Ectodermal cell (in vitro differentiated cells): Measurements from ENCODE around the gene COL21A1.

ENCODE experiments used
- H3K27ac ChIP-seq: 2 replicates; pipeline ENCODE4 v1.7.0; 2013; ENCODE audit warnings: mild to moderate bottlenecking, low read depth, low read length; ENCODE audit not compliant: insufficient read depth, poor library complexity, severe bottlenecking
- H3K27me3 ChIP-seq: 2 replicates; pipeline ENCODE4 v1.7.0; 2013; ENCODE audit warnings: mild to moderate bottlenecking, low read length; ENCODE audit not compliant: insufficient read depth, control insufficient read depth, poor library complexity, severe bottlenecking
- H3K36me3 ChIP-seq: one replicate; pipeline ENCODE4 v1.7.0; 2013; ENCODE audit warnings: low read length; ENCODE audit not compliant: control insufficient read depth, insufficient read depth
- H3K4me1 ChIP-seq: one replicate; pipeline ENCODE4 v1.7.0; 2013; ENCODE audit warnings: low read length; ENCODE audit not compliant: control insufficient read depth, insufficient read depth
- H3K4me3 ChIP-seq: 2 replicates; pipeline ENCODE4 v1.7.0; 2013; ENCODE audit warnings: low read depth, low read length, control low read depth; ENCODE audit not compliant: insufficient read depth
- H3K9me3 ChIP-seq: 2 replicates; pipeline ENCODE4 v1.7.0; 2013; ENCODE audit warnings: mild to moderate bottlenecking, low read length, moderate library complexity; ENCODE audit not compliant: control insufficient read depth
- WGBS, 2 experiments: methylation state at CpG; one replicate each; pipeline ENCODE4 v1.1.7; 2013; ENCODE audit warnings: missing lambda C conversion rate in 2 of 2; 5-methylcytosine and 5-hydroxymethylcytosine counted together

The COL21A1 gene

GRCh38 chr6:56144538-56145324 lies 102.6 kb downstream of the COL21A1 start:
- H3K27me3 ChIP-seq: no peaks in the 10 kb centered on the region
- no peaks in the 10 kb centered on the region for H3K9me3 ChIP-seq
- no peak overlapping the region for H3K27ac ChIP-seq
- no peaks in the 10 kb centered on the region for H3K36me3 ChIP-seq
- 91 to 96% methylated on average over 2 to 4 of the region's 4 CpGs for WGBS, 2 experiments
- no peak overlapping the region for H3K4me3 ChIP-seq
- H3K4me1 ChIP-seq: no peaks in the 10 kb centered on the region

- Histone ChIP-seq H3K4me3 (no peak overlapping the region), H3K9me3 (no peaks in the 10 kb centered on the region)
- 92 to 98% methylated on average over 1 to 2 of the region's 2 CpGs for WGBS, 2 experiments
These were observed 103.6 kb downstream of the COL21A1 start for GRCh38 chr6:56143796-56144195.

GRCh38 chr6:56140090-56140489 lies 107.3 kb downstream of the COL21A1 start:
- H3K9me3 ChIP-seq: no peaks in the 10 kb centered on the region
- no peak overlapping the region for H3K27ac ChIP-seq
- no peaks in the 10 kb centered on the region for H3K36me3 ChIP-seq
- no peaks in the 10 kb centered on the region for H3K4me1 ChIP-seq
- H3K27me3 ChIP-seq: no peaks in the 10 kb centered on the region
- H3K4me3 ChIP-seq: no peak overlapping the region

More at GRCh38 chr6:56143796-56144195, 103.6 kb downstream of the COL21A1 start:
- H3K27me3 ChIP-seq: no peaks in the 10 kb centered on the region
- H3K36me3 ChIP-seq: no peaks in the 10 kb centered on the region
- H3K4me1 ChIP-seq: no peaks in the 10 kb centered on the region
- no peak overlapping the region for H3K27ac ChIP-seq

- Histone ChIP-seq H3K4me3 (no peak overlapping the region), H3K27ac (no peak overlapping the region), H3K36me3 (no peaks in the 10 kb centered on the region), H3K27me3 (no peaks in the 10 kb centered on the region), H3K4me1 (no peaks in the 10 kb centered on the region), H3K9me3 (no peaks in the 10 kb centered on the region)
These were observed 131.7 kb downstream of the COL21A1 start for GRCh38 chr6:56115715-56116114.

- Histone ChIP-seq H3K4me3 (no peak overlapping the region), H3K36me3 (no peaks in the 10 kb centered on the region), H3K27me3 (no peaks in the 10 kb centered on the region), H3K9me3 (no peaks in the 10 kb centered on the region), H3K27ac (no peak overlapping the region), H3K4me1 (no peaks in the 10 kb centered on the region)
These were observed 138.2 kb downstream of the COL21A1 start for GRCh38 chr6:56109149-56109548.

GRCh38 chr6:56106231-56106630 lies 141.1 kb downstream of the COL21A1 start:
- H3K27me3 ChIP-seq: no peaks in the 10 kb centered on the region
- 86 to 94% methylated on average over 1 of the region's 1 CpG for WGBS, 2 experiments
- no peak overlapping the region for H3K27ac ChIP-seq

GRCh38 chr6:56104591-56104990 lies 142.8 kb downstream of the COL21A1 start:
- Histone ChIP-seq H3K4me1 (no peaks in the 10 kb centered on the region), H3K36me3 (no peaks in the 10 kb centered on the region), H3K27me3 (no peaks in the 10 kb centered on the region), H3K4me3 (no peak overlapping the region), H3K9me3 (no peaks in the 10 kb centered on the region), H3K27ac (no peak overlapping the region)
- WGBS, 2 experiments: 89 to 100% methylated on average over 1 of the region's 2 CpGs

More at GRCh38 chr6:56106231-56106630, 141.1 kb downstream of the COL21A1 start:
- Histone ChIP-seq H3K4me1 (no peaks in the 10 kb centered on the region), H3K4me3 (no peak overlapping the region), H3K9me3 (no peaks in the 10 kb centered on the region), H3K36me3 (no peaks in the 10 kb centered on the region)

GRCh38 chr6:56102216-56102615 lies 145.2 kb downstream of the COL21A1 start:
- no peaks in the 10 kb centered on the region for H3K4me1 ChIP-seq
- H3K36me3 ChIP-seq: no peaks in the 10 kb centered on the region
- no peaks in the 10 kb centered on the region for H3K9me3 ChIP-seq
- no peak overlapping the region for H3K27ac ChIP-seq
- WGBS, 2 experiments: 83 to 91% methylated on average over 1 of the region's 1 CpG
- no peak overlapping the region for H3K4me3 ChIP-seq
- no peaks in the 10 kb centered on the region for H3K27me3 ChIP-seq

GRCh38 chr6:56101141-56101553 lies 146.2 kb downstream of the COL21A1 start:
- WGBS, 2 experiments: 87 to 90% methylated on average over 3 to 4 of the region's 4 CpGs
- Histone ChIP-seq H3K4me3 (no peak overlapping the region), H3K4me1 (no peaks in the 10 kb centered on the region), H3K27ac (no peak overlapping the region), H3K36me3 (no peaks in the 10 kb centered on the region), H3K27me3 (no peaks in the 10 kb centered on the region), H3K9me3 (no peaks in the 10 kb centered on the region)

GRCh38 chr6:56096946-56097621 lies 150.3 kb downstream of the COL21A1 start:
- H3K27ac ChIP-seq: no peak overlapping the region
- H3K36me3 ChIP-seq: no peaks in the 10 kb centered on the region
- H3K4me3 ChIP-seq: no peak overlapping the region
- 84% methylated on average over 2 of the region's 2 CpGs for WGBS, 2 experiments
- H3K27me3 ChIP-seq: no peaks in the 10 kb centered on the region
- no peaks in the 10 kb centered on the region for H3K9me3 ChIP-seq
- H3K4me1 ChIP-seq: no peaks in the 10 kb centered on the region
